Prostate gland (tissue), 2 donors: ENCODE results near the gene VKORC1. TPM values are rescaled to one million over a fixed set of nuclear protein-coding genes. Genes with fewer than 3 reads are reported as not detected.

Source experiments
- DNase-seq: peaks from one replicate; pipeline ENCODE4 v3.0.0-alpha.2; 2019; ENCODE audit warnings: low spot score
- H3K27ac ChIP-seq, 2 donors: fragments of 200-600 bp; sonication (generic); 2 replicates each; pipeline ENCODE4 v1.5.1; 2017 to 2019
- H3K27me3 ChIP-seq: fragments of 200-600 bp; sonication (generic); replicated peaks from 2 replicates; pipeline ENCODE4 v1.5.1; 2019; ENCODE audit not compliant: insufficient read depth
- H3K36me3 ChIP-seq, 2 donors: fragments of 200-600 bp; sonication (generic); 1 replicate in 1 of 2; 2 replicates in 1 of 2; pipeline versions ENCODE4 v1.5.1 to v1.8.1; 2017 to 2019
- H3K4me1 ChIP-seq: fragments of 200-600 bp; sonication (generic); replicated peaks from 2 replicates; pipeline ENCODE4 v1.5.1; 2019
- H3K4me3 ChIP-seq, 2 donors: fragments of 200-600 bp; sonication (generic); 2 replicates each; pipeline ENCODE4 v1.5.1; 2017 to 2019
- H3K9me3 ChIP-seq: fragments of 200-600 bp; sonication (generic); 2 replicates; pipeline ENCODE4 v1.5.1; 2017
- CTCF ChIP-seq, 4 experiments: fragments of 200-600 bp in 2 of 4; fragments of 450-650 bp in 2 of 4; sonication (generic) in 2 of 4; IDR thresholded peaks; 1 replicate in 3 of 4; 2 replicates in 1 of 4; pipeline ENCODE4 v1.5.1; 2016 to 2019; ENCODE audit warnings: antibody characterized with exemption in 4 of 4, mild to moderate bottlenecking in 2 of 4, moderate library complexity in 2 of 4
- POLR2A ChIP-seq: fragments of 450-650 bp; IDR thresholded peaks from one replicate; pipeline ENCODE4 v1.6.1; 2016; ENCODE audit warnings: antibody characterized with exemption, mild to moderate bottlenecking
- POLR2AphosphoS5 ChIP-seq: sonication (generic); formaldehyde crosslinking; IDR thresholded peaks from one replicate; pipeline ENCODE4 v1.6.1; 2017; ENCODE audit warnings: antibody characterized with exemption
- WGBS: methylation state at CpG from one replicate; pipeline ENCODE4 v1.1.5; 2018; 5-methylcytosine and 5-hydroxymethylcytosine counted together
- intact Hi-C: fragments of 100-400 bp; cut with DNase I; formaldehyde crosslinking; loops from one replicate; pipeline ENCODE4 v1.14.2; 2022
- total RNA-seq, 2 donors: library from RNA; depleted of rRNA; stranded (reverse); fragments of >200 nt; gene quantifications; one replicate each; pipeline ENCODE4 v1.1.0, GENCODE V29; 2016

The VKORC1 gene
- total RNA-seq, 2 donors from 2014 or later: 106 to 175 TPM

- Histone ChIP-seq H3K9me3 (no peaks in the 10 kb centered on the region), H3K4me3 (no peak overlapping the region), H3K4me1 (no peaks in the 10 kb centered on the region), H3K27ac (no peak overlapping the region), H3K36me3 (peaks cover 0 to 9% of the 10 kb centered on the region in 2 donors), H3K27me3 (no peaks in the 10 kb centered on the region)
- 77% methylated on average over 18 of the region's 18 CpGs for WGBS
- intact Hi-C loops: no loop called here
- no peak for TF ChIP-seq POLR2AphosphoS5
- TF ChIP-seq CTCF (IDR thresholded peaks at IDR 0.05): no peak
- TF ChIP-seq POLR2A: no peak
- DNase-seq: no peak
These were observed 8.5 kb downstream of the VKORC1 start for GRCh38 chr16:31085873-31086628.

- Histone ChIP-seq H3K9me3 (no peaks in the 10 kb centered on the region), H3K27ac (no peak overlapping the region), H3K36me3 (peaks cover 0 to 13% of the 10 kb centered on the region in 2 donors), H3K4me1 (no peaks in the 10 kb centered on the region), H3K4me3 (no peak overlapping the region), H3K27me3 (no peaks in the 10 kb centered on the region)
- TF ChIP-seq POLR2A: no peak
- no peak for TF ChIP-seq CTCF (IDR thresholded peaks at IDR 0.05)
- TF ChIP-seq POLR2AphosphoS5: no peak
- 72% methylated on average over 8 of the region's 8 CpGs for WGBS
- no peak for DNase-seq
- intact Hi-C loops: no loop called here
These were observed 9.2 kb downstream of the VKORC1 start for GRCh38 chr16:31085411-31085810.

- Histone ChIP-seq H3K4me1 (no peaks in the 10 kb centered on the region), H3K27me3 (no peaks in the 10 kb centered on the region), H3K4me3 (no peak overlapping the region), H3K9me3 (no peaks in the 10 kb centered on the region), H3K36me3 (peaks cover 0 to 14% of the 10 kb centered on the region in 2 donors), H3K27ac (no peak overlapping the region)
- TF ChIP-seq POLR2A (no peak), CTCF (IDR thresholded peaks at IDR 0.05) (no peak), POLR2AphosphoS5 (no peak)
- no peak for DNase-seq
- intact Hi-C loops: no loop called here
- WGBS: 82% methylated on average over 11 of the region's 16 CpGs
These were observed 9.9 kb downstream of the VKORC1 start for GRCh38 chr16:31084584-31085302.

- Histone ChIP-seq H3K27ac (no peak overlapping the region), H3K27me3 (no peaks in the 10 kb centered on the region), H3K9me3 (no peaks in the 10 kb centered on the region), H3K36me3 (peaks cover 0 to 14% of the 10 kb centered on the region in 2 donors), H3K4me1 (no peaks in the 10 kb centered on the region), H3K4me3 (no peak overlapping the region)
- TF ChIP-seq CTCF (IDR thresholded peaks at IDR 0.05): no peak
- TF ChIP-seq POLR2AphosphoS5: no peak
- TF ChIP-seq POLR2A: no peak
- DNase-seq: no peak
- intact Hi-C loops: no loop called here
- 80% methylated on average over 11 of the region's 13 CpGs for WGBS
These were observed 10.6 kb downstream of the VKORC1 start for GRCh38 chr16:31083981-31084380.
